CD4-positive, alpha-beta T cell (primary cell): ENCODE results near the gene KCNJ2. TPM values are rescaled to one million over a fixed set of nuclear protein-coding genes. Genes with fewer than 3 reads are reported as not detected.

Experiments used
- ATAC-seq: fragments of 200-7000 bp; cut with Tn5 transposase; one replicate; pipeline ENCODE4 v1.10.0; 2022; ENCODE audit warnings: mild to moderate bottlenecking; ENCODE audit not compliant: poor library complexity
- CTCF ChIA-PET: fragments of 350-600 bp; sonication (Branson Sonifier 250); formaldehyde crosslinking; loops from one replicate; lab custom pipeline; 2021; ENCODE audit warnings: antibody characterized with exemption, inconsistent platforms; lab: Charles Lee
- POLR2A ChIA-PET: fragments of 350-600 bp; sonication (Branson Sonifier 250); formaldehyde crosslinking; loops from one replicate; lab custom pipeline; 2021; ENCODE audit warnings: antibody characterized with exemption, inconsistent platforms; lab: Charles Lee
- DNase-seq, 14 experiments: peaks; one replicate each; pipeline ENCODE4 v3.0.0-alpha.2; 2013 to 2020; ENCODE audit warnings: mixed read lengths in 2 of 14
- H3K27ac ChIP-seq, 2 donors: one replicate each; pipeline versions ENCODE4 v1.5.1 to v1.7.0; 2013; ENCODE audit warnings: low read length in 2 of 2, low read depth in 1 of 2, mild to moderate bottlenecking in 1 of 2
- H3K27me3 ChIP-seq, 2 experiments: 1 replicate in 1 of 2; 2 replicates in 1 of 2; pipeline versions ENCODE4 v1.6.1 to v1.7.0; 2013; ENCODE audit warnings: low read length in 2 of 2, control low read depth in 1 of 2, mild to moderate bottlenecking in 1 of 2, moderate library complexity in 1 of 2; ENCODE audit not compliant: insufficient read depth in 2 of 2, control insufficient read depth in 1 of 2
- H3K36me3 ChIP-seq: one replicate; pipeline ENCODE4 v1.6.1; 2013; ENCODE audit warnings: low read length, control low read depth; ENCODE audit not compliant: insufficient read depth
- H3K4me1 ChIP-seq: one replicate; pipeline ENCODE4 v1.6.1; 2013; ENCODE audit warnings: low read length, control low read depth; ENCODE audit not compliant: insufficient read depth
- H3K4me3 ChIP-seq: one replicate; pipeline ENCODE4 v1.5.1; 2013; ENCODE audit warnings: mild to moderate bottlenecking, low read length, moderate library complexity
- H3K9me3 ChIP-seq, 2 experiments: 1 replicate in 1 of 2; 2 replicates in 1 of 2; pipeline versions ENCODE4 v1.6.1 to v1.7.0; 2013; ENCODE audit warnings: low read length in 2 of 2, mild to moderate bottlenecking in 2 of 2, control low read depth in 1 of 2, moderate library complexity in 1 of 2; ENCODE audit not compliant: control insufficient read depth in 1 of 2, insufficient read depth in 1 of 2
- H3K27ac Mint-ChIP-seq: one replicate; pipeline ENCODE4 v1.8.0; 2020; ENCODE audit warnings: mixed read lengths
- H3K27me3 Mint-ChIP-seq: one replicate; pipeline ENCODE4 v1.8.0; 2021; ENCODE audit warnings: mixed read lengths
- H3K36me3 Mint-ChIP-seq: one replicate; pipeline ENCODE4 v1.8.0; 2021; ENCODE audit warnings: low read depth, mixed read lengths
- H3K4me1 Mint-ChIP-seq: one replicate; pipeline ENCODE4 v1.8.0; 2021; ENCODE audit warnings: low read depth, mixed read lengths
- H3K4me3 Mint-ChIP-seq: one replicate; pipeline ENCODE4 v1.8.0; 2020; ENCODE audit warnings: mild to moderate bottlenecking, mixed read lengths
- H3K9me3 Mint-ChIP-seq: one replicate; pipeline ENCODE4 v1.8.0; 2020; ENCODE audit warnings: mixed read lengths
- CTCF ChIP-seq: fragments of 200-600 bp; IDR thresholded peaks from one replicate; pipeline ENCODE4 v1.8.0; 2022; ENCODE audit warnings: antibody characterized with exemption, mild to moderate bottlenecking
- intact Hi-C, 2 experiments: fragments of 100-400 bp; cut with DNase I in 1 of 2; cut with micrococcal nuclease in 1 of 2; formaldehyde crosslinking; loops; one replicate each; pipeline versions ENCODE4 v1.15.1 to v1.9.0; 2023 to 2025; cut with DNase I, micrococcal nuclease
- total RNA-seq, 174 experiments: library from RNA in 2 of 174; stranded (reverse) in 2 of 174; gene quantifications; one replicate each; pipeline ENCODE4 v1.2.3 and lab custom pipeline; 2021 to 2026

KCNJ2 gene
- total RNA-seq, 2 experiments from 2014 or later: not detected

- no peak for TF ChIP-seq CTCF
- POLR2A ChIA-PET: no interaction called here
- Mint-ChIP-seq H3K9me3 (no peaks in the 10 kb centered on the region), H3K27me3 (no peaks in the 10 kb centered on the region), H3K27ac (no peak overlapping the region), H3K4me1 (peaks cover 11% of the 10 kb centered on the region), H3K36me3 (no peaks in the 10 kb centered on the region), H3K4me3 (no peak overlapping the region)
- no peak overlapping the region for H3K27ac ChIP-seq
- CTCF ChIA-PET: no interaction called here
- H3K9me3 ChIP-seq: no peaks in the 10 kb centered on the region
- intact Hi-C loops: no loop called here
- ATAC-seq (no peak), DNase-seq (no peak)
- H3K27me3 ChIP-seq: no peaks in the 10 kb centered on the region
- H3K4me3 ChIP-seq: no peak overlapping the region
- no peaks in the 10 kb centered on the region for H3K36me3 ChIP-seq
- no peaks in the 10 kb centered on the region for H3K4me1 ChIP-seq
These were observed 31.0 kb upstream of the KCNJ2 start for GRCh38 chr17:70138291-70138865.

- H3K36me3 Mint-ChIP-seq: no peaks in the 10 kb centered on the region
- POLR2A ChIA-PET: no interaction called here
These were observed 29.8 kb upstream of the KCNJ2 start for GRCh38 chr17:70139449-70139993.

GRCh38 chr17:70144260-70144846 is 25.0 kb upstream of the KCNJ2 start:
- peak; percentile 48 for TF ChIP-seq CTCF
- Mint-ChIP-seq H3K9me3 (no peaks in the 10 kb centered on the region), H3K27me3 (no peaks in the 10 kb centered on the region), H3K27ac (no peak overlapping the region), H3K4me1 (no peaks in the 10 kb centered on the region), H3K4me3 (no peak overlapping the region), H3K36me3 (no peaks in the 10 kb centered on the region)
- Histone ChIP-seq H3K4me1 (no peaks in the 10 kb centered on the region), H3K4me3 (no peak overlapping the region), H3K27me3 (no peaks in the 10 kb centered on the region), H3K36me3 (no peaks in the 10 kb centered on the region), H3K9me3 (no peaks in the 10 kb centered on the region), H3K27ac (no peak overlapping the region)
- ATAC-seq (no peak), DNase-seq (peak in 2 of 14 experiments; percentile 21 to 32)
- ChIA-PET CTCF (no interaction called here), POLR2A (no interaction called here)
- intact Hi-C loops: loop anchor here (2.0 kb wide), 1 partner anchor 576 kb away; no protein-coding TSS in a partner anchor

More at GRCh38 chr17:70139449-70139993, 29.8 kb upstream of the KCNJ2 start:
- no peak for TF ChIP-seq CTCF
- no peaks in the 10 kb centered on the region for H3K36me3 ChIP-seq
- H3K4me3 ChIP-seq: no peak overlapping the region
- H3K4me1 Mint-ChIP-seq: peaks cover 11% of the 10 kb centered on the region
- H3K27me3 ChIP-seq: no peaks in the 10 kb centered on the region
- no peak overlapping the region for H3K27ac Mint-ChIP-seq
- intact Hi-C loops: no loop called here
- H3K4me1 ChIP-seq: no peaks in the 10 kb centered on the region
- H3K4me3 Mint-ChIP-seq: no peak overlapping the region
- no peak for DNase-seq
- H3K9me3 ChIP-seq: no peaks in the 10 kb centered on the region
- H3K27ac ChIP-seq: no peak overlapping the region
- no peaks in the 10 kb centered on the region for H3K9me3 Mint-ChIP-seq
- no peaks in the 10 kb centered on the region for H3K27me3 Mint-ChIP-seq
- ATAC-seq: no peak
- CTCF ChIA-PET: no interaction called here
